Ascending aorta (tissue), 2 donors: ENCODE data around the gene SV2C. TPM values are rescaled to one million over a fixed set of nuclear protein-coding genes. Genes with fewer than 3 reads are reported as not detected.
"Not testable (repeated sequence)": the region's sequence is repeated elsewhere in the genome, so short reads cannot be mapped to it uniquely, and the experiment has no call there.

Source experiments
- DNase-seq, 2 donors: peaks; one replicate each; pipeline ENCODE4 v3.0.0-alpha.2; 2019; ENCODE audit warnings: low spot score in 2 of 2
- H3K27ac ChIP-seq, 2 donors: fragments of 200-600 bp; sonication (generic); one replicate each; pipeline ENCODE4 v1.5.1; 2016 to 2017; ENCODE audit warnings: mild to moderate bottlenecking in 1 of 2
- H3K27me3 ChIP-seq: fragments of 200-600 bp; sonication (generic); one replicate; pipeline ENCODE4 v1.5.1; 2017
- H3K36me3 ChIP-seq, 2 donors: fragments of 200-600 bp; sonication (generic); one replicate each; pipeline ENCODE4 v1.5.1; 2016
- H3K4me1 ChIP-seq, 2 donors: fragments of 200-600 bp; sonication (generic); one replicate each; pipeline ENCODE4 v1.5.1; 2016 to 2017; ENCODE audit warnings: mild to moderate bottlenecking in 1 of 2
- H3K4me3 ChIP-seq, 2 donors: fragments of 200-600 bp; sonication (generic); one replicate each; pipeline ENCODE4 v1.5.1; 2016 to 2017; ENCODE audit warnings: mild to moderate bottlenecking in 1 of 2
- H3K9me3 ChIP-seq, 2 donors: fragments of 200-600 bp; sonication (generic); one replicate each; pipeline ENCODE4 v1.5.1; 2016
- CTCF ChIP-seq, 3 experiments: fragments of 200-600 bp in 2 of 3; fragments of 450-650 bp in 1 of 3; sonication (generic) in 2 of 3; IDR thresholded peaks; one replicate each; pipeline ENCODE4 v1.5.1; 2016 to 2019; ENCODE audit warnings: antibody characterized with exemption in 3 of 3, mild to moderate bottlenecking in 1 of 3, moderate library complexity in 1 of 3
- intact Hi-C: fragments of 100-400 bp; cut with DNase I; formaldehyde crosslinking; loops from one replicate; pipeline ENCODE4 v1.15.1; 2023
- total RNA-seq: library from RNA; depleted of rRNA; stranded (reverse); fragments of >200 nt; gene quantifications from one replicate; pipeline ENCODE4 v1.1.0, GENCODE V29; 2016

Gene SV2C
- total RNA-seq, 1 donor from 2014 or later: not detected

DNA sequence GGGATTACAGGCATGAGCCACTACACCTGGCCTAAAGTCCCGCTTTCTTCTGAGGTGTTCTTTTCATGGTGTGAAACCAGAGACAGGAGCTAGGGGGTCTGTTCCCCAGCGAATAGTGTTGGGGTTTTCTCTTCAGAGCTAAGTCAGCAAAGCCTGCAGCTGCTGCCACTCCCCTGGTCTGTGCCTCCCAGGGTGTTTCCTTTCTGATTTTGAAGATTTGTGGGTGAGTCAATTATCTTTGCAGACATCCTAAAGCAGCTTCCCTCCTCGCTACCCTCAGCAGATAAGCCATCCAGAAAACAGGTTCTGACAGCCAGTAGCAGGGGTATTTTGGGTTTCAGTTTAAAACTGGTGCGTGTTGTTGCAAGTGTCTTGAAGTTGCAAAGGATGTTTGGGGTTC, 247.9 kb downstream of the SV2C start:
- intact Hi-C loops: no loop called here
- TF ChIP-seq CTCF (IDR thresholded peaks at IDR 0.05): no peak
- Histone ChIP-seq H3K9me3 (no peaks in the 10 kb centered on the region), H3K27me3 (no peaks in the 10 kb centered on the region), H3K36me3 (no peaks in the 10 kb centered on the region), H3K4me3 (no peak overlapping the region), H3K27ac (no peak overlapping the region), H3K4me1 (no peaks in the 10 kb centered on the region)
- no peak for DNase-seq

DNA sequence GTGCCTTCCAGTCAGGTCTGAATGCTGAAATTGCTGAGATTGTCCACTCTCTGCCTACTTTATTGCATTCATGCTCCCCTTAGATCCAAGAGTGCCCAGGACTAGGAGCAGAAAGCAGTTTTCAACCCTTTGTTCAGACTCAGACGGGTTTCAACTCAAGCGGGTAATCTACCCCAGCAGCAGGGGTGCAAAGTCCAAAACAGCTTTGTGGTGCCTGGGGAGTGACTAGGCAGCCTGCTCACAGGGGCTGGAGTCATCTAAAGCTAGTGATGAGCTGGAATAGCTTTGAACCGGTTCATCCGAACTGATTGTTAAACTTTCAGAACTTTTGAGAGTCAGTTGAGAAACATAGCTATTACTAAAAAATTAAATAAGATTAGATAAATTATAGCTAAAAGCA, 248.9 kb downstream of the SV2C start:
- no peak overlapping the region for H3K27ac ChIP-seq
- H3K36me3 ChIP-seq: no peaks in the 10 kb centered on the region
- H3K4me3 ChIP-seq: no peak overlapping the region
- TF ChIP-seq CTCF (IDR thresholded peaks at IDR 0.05): no peak
- no peaks in the 10 kb centered on the region for H3K27me3 ChIP-seq
- no peaks in the 10 kb centered on the region for H3K4me1 ChIP-seq
- DNase-seq: no peak
- no peaks in the 10 kb centered on the region for H3K9me3 ChIP-seq
- intact Hi-C loops: no loop called here

DNA sequence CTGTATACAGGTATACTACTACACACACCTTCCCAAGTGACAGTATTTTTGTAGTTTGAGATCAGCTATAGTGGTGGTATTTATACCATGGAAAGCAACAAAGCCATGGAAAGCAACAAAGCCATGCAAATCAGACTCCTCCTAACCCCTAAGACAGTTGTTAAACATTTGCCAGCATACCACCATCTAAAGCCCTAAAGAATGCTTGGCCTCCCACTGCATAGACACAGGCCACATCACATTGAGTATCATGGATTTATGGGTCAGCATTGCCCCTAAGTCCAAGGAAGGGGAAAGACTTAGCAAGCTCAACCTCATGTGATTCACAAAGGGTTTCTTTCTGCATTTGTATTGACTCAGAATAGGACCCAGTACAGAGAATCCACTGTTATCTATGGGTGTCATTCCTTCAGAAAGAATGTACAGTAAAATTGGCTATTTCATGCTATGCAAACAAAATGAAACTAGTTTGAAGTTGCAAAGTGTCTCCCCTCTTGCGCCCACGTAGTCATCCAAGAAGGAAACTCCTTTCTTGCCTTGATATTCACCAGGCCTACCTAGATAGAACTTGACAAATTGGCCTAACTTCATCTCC, 249.5 kb downstream of the SV2C start:
- Histone ChIP-seq H3K9me3 (no peaks in the 10 kb centered on the region), H3K27ac (no peak overlapping the region), H3K27me3 (no peaks in the 10 kb centered on the region), H3K4me1 (no peaks in the 10 kb centered on the region), H3K4me3 (no peak overlapping the region), H3K36me3 (no peaks in the 10 kb centered on the region)
- TF ChIP-seq CTCF (IDR thresholded peaks at IDR 0.05): no peak
- no peak for DNase-seq
- intact Hi-C loops: no loop called here

- intact Hi-C loops: no loop called here
- no peak overlapping the region for H3K27ac ChIP-seq
- H3K27me3 ChIP-seq: no peaks in the 10 kb centered on the region
- H3K9me3 ChIP-seq: no peaks in the 10 kb centered on the region
- DNase-seq: no peak
- TF ChIP-seq CTCF (IDR thresholded peaks at IDR 0.05): no peak
- H3K4me3 ChIP-seq: no peak overlapping the region
- no peaks in the 10 kb centered on the region for H3K36me3 ChIP-seq
- H3K4me1 ChIP-seq: no peaks in the 10 kb centered on the region
These were observed 250.4 kb downstream of the SV2C start for GRCh38 chr5:76333571-76333970.

GRCh38 chr5:76334574-76334973, 251.4 kb downstream of the SV2C start:
- no peak for DNase-seq
- Histone ChIP-seq H3K36me3 (no peaks in the 10 kb centered on the region), H3K4me1 (no peaks in the 10 kb centered on the region), H3K27ac (no peak overlapping the region), H3K4me3 (no peak overlapping the region), H3K9me3 (no peaks in the 10 kb centered on the region), H3K27me3 (no peaks in the 10 kb centered on the region)
- intact Hi-C loops: no loop called here
- no peak for TF ChIP-seq CTCF (IDR thresholded peaks at IDR 0.05)

- H3K27ac ChIP-seq, DNase-seq, H3K27me3 ChIP-seq, intact Hi-C loops, H3K9me3 ChIP-seq, H3K36me3 ChIP-seq, H3K4me3 ChIP-seq, H3K4me1 ChIP-seq: not testable (repeated sequence)
These were observed 252.3 kb downstream of the SV2C start for GRCh38 chr5:76335451-76335850.

DNA sequence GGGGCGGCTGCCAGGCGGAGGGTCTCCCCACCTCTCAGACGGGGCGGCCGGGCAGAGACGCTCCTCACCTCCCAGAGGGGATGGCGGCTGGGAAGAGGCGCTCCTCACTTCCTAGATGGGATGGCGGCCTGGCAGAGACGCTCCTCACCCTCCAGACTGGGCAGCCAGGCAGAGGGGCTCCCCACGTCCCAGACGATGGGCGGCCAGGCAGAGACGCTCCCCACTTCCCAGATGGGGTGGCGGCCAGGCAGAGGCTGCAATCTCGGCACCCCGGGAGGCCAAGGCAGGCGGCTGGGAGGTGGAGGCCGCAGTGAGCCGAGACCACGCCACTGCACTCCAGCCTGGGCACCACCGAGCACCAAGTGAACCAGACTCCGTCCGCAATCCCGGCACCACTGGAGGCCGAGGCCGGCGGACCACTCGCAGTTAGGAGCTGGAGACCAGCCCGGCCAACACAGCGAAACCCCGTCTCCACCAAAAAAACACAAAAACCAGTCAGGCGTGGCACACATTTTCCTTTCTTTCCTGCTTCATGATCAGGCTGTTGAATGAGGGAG, 253.1 kb downstream of the SV2C start:
- H3K27me3 ChIP-seq, intact Hi-C loops, H3K4me1 ChIP-seq, H3K36me3 ChIP-seq, H3K4me3 ChIP-seq, H3K27ac ChIP-seq, H3K9me3 ChIP-seq, DNase-seq: not testable (repeated sequence)
